NCI-H524 (cell line): Measurements from ENCODE around the gene PDLIM3.
"Not testable (repeated sequence)": the region's sequence is repeated elsewhere in the genome, so short reads cannot be mapped to it uniquely, and the experiment has no call there.

Experiments
- DNase-seq, 2 experiments: peaks; one replicate each; lab custom pipeline; 2025; lab: John Stamatoyannopoulos, UW

Gene PDLIM3

GRCh38 chr4:185518494-185518893 lies 16.8 kb downstream of the PDLIM3 start:
- no peak for DNase-seq

GRCh38 chr4:185518069-185518468 lies 17.2 kb downstream of the PDLIM3 start:
- no peak for DNase-seq

- no peak for DNase-seq
Measured at GRCh38 chr4:185515248-185515647, 20.1 kb downstream of the PDLIM3 start.

- DNase-seq: no peak
Measured at GRCh38 chr4:185514182-185514697, 21.1 kb downstream of the PDLIM3 start.

- no peak for DNase-seq
Measured at GRCh38 chr4:185513489-185514181, 21.7 kb downstream of the PDLIM3 start.

- DNase-seq: no peak
Measured at GRCh38 chr4:185512516-185512915, 22.8 kb downstream of the PDLIM3 start.

- not testable (repeated sequence) for DNase-seq
Measured at GRCh38 chr4:185511243-185511642, 24.1 kb downstream of the PDLIM3 start.

GRCh38 chr4:185510806-185511205 lies 24.5 kb downstream of the PDLIM3 start:
- DNase-seq: no peak

GRCh38 chr4:185508181-185508580 lies 27.1 kb downstream of the PDLIM3 start:
- DNase-seq: no peak

GRCh38 chr4:185506422-185506821 lies 28.9 kb downstream of the PDLIM3 start:
- no peak for DNase-seq

- peak in 1 of 2 experiments; percentile 12 for DNase-seq
Measured at GRCh38 chr4:185504098-185505047, 30.9 kb downstream of the PDLIM3 start.

GRCh38 chr4:185502386-185502785 lies 32.9 kb downstream of the PDLIM3 start:
- DNase-seq: no peak

- no peak for DNase-seq
Measured at GRCh38 chr4:185500576-185500975, 34.7 kb downstream of the PDLIM3 start.

GRCh38 chr4:185500035-185500434 lies 35.3 kb downstream of the PDLIM3 start:
- DNase-seq: no peak

- no peak for DNase-seq
Measured at GRCh38 chr4:185488650-185489049, 46.7 kb downstream of the PDLIM3 start.

- DNase-seq: no peak
Measured at GRCh38 chr4:185481401-185481800, 53.9 kb downstream of the PDLIM3 start.

- no peak for DNase-seq
Measured at GRCh38 chr4:185480016-185480732, 55.1 kb downstream of the PDLIM3 start.

- no peak for DNase-seq
Measured at GRCh38 chr4:185479507-185479971, 55.8 kb downstream of the PDLIM3 start.

GRCh38 chr4:185473247-185473646 lies 62.1 kb downstream of the PDLIM3 start:
- DNase-seq: no peak

- no peak for DNase-seq
Measured at GRCh38 chr4:185472103-185472542, 63.2 kb downstream of the PDLIM3 start.

GRCh38 chr4:185471235-185472102 lies 63.8 kb downstream of the PDLIM3 start, which contains the start of gene CCDC110:
Gene CCDC110, minus strand, starts transcription at chr4:185471733. Its CDS starts 50 bp downstream, at chr4:185471683.
- DNase-seq: peak; percentile 40 to 65
